Coronary artery (tissue), 2 donors: Measurements from ENCODE around the gene ICA1.
"Not testable (repeated sequence)": the region's sequence is repeated elsewhere in the genome, so short reads cannot be mapped to it uniquely, and the experiment has no call there.

Source experiments
- DNase-seq: peaks from one replicate; pipeline ENCODE4 v3.0.0-alpha.2; 2017; ENCODE audit warnings: low spot score
- H3K27ac ChIP-seq, 2 donors: fragments of 200-600 bp; sonication (generic); one replicate each; pipeline ENCODE4 v1.5.1; 2016 to 2019
- H3K4me3 ChIP-seq: fragments of 200-600 bp; sonication (generic); 2 replicates; pipeline ENCODE4 v1.5.1; 2016; ENCODE audit warnings: mild to moderate bottlenecking, moderate library complexity
- TF ChIP-seq, protein P1 (sequence below): fragments of 200-600 bp; sonication (generic); IDR thresholded peaks from one replicate; pipeline ENCODE4 v1.5.1; 2019; ENCODE audit warnings: antibody characterized with exemption

The ICA1 gene

DNA sequence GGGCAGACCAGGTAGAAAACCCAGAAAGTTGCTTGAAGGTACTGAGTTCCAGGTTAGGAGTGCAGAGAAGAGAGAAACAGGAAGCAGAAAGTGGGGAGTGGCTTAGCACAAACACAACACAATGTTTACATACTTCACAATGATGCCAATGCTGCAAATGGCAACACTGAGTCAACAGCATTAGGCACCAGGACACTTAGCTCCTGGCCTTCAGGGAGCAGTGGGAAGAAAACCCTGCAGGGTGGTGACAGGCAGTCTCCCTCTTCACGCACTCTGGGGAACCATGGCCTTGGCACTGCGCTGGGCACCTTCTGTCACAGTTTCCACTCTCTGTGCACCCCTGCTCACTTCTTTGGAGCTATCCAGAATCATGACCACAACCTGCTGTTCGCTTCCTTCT, 7.3 kb downstream of the ICA1 start:
- H3K4me3 ChIP-seq, result no peak overlapping the region
- H3K27ac ChIP-seq, result no peak overlapping the region
- DNase-seq, result no peak
- TF ChIP-seq, protein P1, sequence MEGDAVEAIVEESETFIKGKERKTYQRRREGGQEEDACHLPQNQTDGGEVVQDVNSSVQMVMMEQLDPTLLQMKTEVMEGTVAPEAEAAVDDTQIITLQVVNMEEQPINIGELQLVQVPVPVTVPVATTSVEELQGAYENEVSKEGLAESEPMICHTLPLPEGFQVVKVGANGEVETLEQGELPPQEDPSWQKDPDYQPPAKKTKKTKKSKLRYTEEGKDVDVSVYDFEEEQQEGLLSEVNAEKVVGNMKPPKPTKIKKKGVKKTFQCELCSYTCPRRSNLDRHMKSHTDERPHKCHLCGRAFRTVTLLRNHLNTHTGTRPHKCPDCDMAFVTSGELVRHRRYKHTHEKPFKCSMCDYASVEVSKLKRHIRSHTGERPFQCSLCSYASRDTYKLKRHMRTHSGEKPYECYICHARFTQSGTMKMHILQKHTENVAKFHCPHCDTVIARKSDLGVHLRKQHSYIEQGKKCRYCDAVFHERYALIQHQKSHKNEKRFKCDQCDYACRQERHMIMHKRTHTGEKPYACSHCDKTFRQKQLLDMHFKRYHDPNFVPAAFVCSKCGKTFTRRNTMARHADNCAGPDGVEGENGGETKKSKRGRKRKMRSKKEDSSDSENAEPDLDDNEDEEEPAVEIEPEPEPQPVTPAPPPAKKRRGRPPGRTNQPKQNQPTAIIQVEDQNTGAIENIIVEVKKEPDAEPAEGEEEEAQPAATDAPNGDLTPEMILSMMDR, result no peak

DNA sequence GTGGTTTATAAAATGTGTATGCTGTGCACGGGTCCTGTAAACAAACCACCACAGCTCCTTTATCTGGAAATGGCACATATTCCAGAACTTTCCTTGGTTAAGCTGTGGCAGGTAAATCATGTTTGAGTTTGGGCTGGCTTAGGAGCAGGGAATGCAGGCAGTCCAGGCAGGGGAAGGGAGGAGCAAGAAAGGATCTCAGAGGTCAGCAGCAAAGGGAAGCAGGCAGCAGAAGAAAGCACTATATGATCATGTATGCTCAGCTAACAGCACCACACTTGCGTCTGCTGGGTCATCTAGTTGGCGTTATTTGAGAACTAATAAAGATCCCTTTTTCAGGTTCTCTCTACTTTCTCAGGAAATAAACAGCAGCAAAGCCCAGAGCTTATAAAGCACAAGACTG, 7.8 kb downstream of the ICA1 start:
- H3K27ac ChIP-seq, result no peak overlapping the region
- TF ChIP-seq, protein P1, result no peak
- H3K4me3 ChIP-seq, result no peak overlapping the region
- no peak for DNase-seq

DNA sequence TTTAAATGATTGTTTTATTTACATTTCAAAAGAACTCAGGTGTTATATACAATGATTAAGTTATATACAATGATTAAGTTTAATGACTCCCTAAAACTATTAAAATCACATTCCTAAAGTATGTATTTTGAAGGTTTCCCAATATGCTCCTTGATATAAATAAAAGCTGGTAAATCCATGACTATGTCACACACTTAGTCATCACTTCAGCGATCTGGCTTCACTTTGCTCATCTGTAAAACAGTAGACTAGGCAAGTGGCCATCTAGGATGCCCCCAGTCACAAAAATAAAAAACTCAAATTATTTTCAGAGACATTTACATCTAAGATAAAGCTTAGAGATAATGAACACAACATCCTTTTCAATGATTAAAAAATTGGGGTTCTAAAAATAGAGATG, 10.8 kb downstream of the ICA1 start:
- H3K4me3 ChIP-seq, result no peak overlapping the region
- TF ChIP-seq, protein P1, result no peak

DNA sequence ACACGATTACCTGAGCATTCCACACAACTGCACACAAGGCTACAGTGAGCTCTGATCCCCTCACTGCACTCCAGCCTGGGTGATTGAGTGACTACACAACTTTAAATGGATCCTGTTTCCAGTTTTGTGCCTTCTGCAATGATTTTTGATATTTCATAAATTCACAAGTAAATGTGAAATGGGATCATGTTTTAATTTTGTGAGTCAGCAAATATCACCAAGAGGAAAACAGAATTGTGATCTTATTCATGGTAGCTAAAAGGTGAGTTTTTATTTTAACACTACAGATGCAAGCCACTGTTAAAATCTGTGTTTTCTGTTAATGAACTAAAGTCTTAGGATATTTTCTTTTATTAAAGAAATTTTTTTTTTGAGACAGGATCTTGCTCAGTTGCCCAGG, 11.4 kb downstream of the ICA1 start:
- no peak overlapping the region for H3K4me3 ChIP-seq
- DNase-seq, result no peak
- no peak overlapping the region for H3K27ac ChIP-seq
- TF ChIP-seq, protein P1, result no peak

More for the DNA sequence above, 10.8 kb downstream of the ICA1 start:
- no peak overlapping the region for H3K27ac ChIP-seq
- DNase-seq, result no peak

DNA sequence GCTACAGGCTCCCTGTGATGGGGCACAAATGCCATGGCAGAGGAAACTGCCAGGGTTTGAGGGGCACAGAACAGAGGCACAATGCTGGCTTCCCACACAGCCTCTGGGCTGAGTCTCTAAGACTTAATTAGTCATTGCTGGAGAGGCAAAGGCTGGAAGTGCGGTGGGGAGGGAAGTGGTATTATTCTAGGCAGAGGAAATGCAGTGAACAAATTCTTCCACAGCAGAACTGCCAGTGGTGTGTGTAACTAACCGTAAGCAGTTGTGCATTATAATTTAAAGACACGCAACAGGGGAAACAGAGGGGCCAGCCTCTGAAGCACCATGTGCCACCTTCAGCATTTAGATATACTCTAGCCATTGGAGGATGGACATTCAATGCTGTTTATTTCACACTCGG, 12.8 kb downstream of the ICA1 start:
- Histone ChIP-seq H3K27ac (no peak overlapping the region), H3K4me3 (no peak overlapping the region)
- TF ChIP-seq, protein P1, result no peak
- no peak for DNase-seq

DNA sequence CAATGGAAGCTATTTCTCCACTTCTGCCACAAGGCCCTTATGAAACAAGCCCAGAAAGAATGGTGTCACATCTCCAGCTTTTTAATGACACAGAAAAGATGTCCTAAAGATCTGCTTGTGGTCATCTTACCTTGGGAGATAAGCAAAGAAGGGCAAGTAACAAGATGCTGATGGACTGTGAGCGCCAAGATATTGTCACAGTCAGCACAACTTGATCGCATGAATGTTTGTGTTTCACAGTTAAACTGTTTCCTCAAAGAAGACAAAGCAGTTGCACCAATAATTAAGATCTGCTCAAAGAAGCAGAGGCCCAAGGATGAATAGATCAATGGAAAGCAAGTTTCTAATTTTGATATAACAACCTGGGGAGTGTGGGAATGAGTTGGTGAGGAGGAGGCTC, 15.9 kb downstream of the ICA1 start:
- Histone ChIP-seq H3K27ac (no peak overlapping the region), H3K4me3 (no peak overlapping the region)
- TF ChIP-seq, protein P1, result no peak
- DNase-seq, result no peak

DNA sequence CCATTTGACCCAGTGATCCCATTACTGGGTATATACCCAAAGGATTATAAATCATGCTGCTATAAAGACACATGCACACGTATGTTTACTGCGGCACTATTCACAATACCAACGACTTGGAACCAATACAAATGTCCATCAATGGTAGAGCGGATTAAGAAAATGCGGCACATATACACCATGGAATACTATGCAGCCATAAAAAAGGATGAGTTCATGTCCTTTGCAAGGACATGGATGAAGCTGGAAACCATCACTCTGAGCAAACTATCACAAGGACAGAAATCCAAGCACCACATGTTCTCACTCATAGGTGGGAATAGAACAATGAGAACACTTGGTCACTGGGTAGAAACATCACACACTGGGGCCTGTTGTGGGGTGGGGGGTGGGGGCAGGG, 16.9 kb downstream of the ICA1 start:
- not testable (repeated sequence) for DNase-seq, H3K4me3 ChIP-seq, H3K27ac ChIP-seq

DNA sequence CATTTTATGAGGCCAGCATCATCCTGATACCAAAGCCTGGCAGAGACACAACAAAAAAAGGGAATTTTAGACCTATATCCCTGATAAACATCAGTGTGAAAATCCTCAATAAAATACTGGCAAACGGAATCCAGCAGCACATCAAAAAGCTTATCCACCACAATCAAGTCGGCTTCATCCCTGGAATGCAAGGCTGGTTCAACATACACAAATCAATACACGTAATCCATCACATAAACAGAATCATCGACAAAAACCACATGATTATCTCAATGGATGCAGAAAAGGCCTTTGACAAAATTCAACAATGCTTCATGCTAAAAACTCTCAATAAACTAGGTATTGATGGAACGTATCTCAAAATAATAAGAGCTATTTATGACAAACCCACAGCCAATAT, 18.9 kb downstream of the ICA1 start:
- H3K27ac ChIP-seq, H3K4me3 ChIP-seq, DNase-seq: not testable (repeated sequence)

DNA sequence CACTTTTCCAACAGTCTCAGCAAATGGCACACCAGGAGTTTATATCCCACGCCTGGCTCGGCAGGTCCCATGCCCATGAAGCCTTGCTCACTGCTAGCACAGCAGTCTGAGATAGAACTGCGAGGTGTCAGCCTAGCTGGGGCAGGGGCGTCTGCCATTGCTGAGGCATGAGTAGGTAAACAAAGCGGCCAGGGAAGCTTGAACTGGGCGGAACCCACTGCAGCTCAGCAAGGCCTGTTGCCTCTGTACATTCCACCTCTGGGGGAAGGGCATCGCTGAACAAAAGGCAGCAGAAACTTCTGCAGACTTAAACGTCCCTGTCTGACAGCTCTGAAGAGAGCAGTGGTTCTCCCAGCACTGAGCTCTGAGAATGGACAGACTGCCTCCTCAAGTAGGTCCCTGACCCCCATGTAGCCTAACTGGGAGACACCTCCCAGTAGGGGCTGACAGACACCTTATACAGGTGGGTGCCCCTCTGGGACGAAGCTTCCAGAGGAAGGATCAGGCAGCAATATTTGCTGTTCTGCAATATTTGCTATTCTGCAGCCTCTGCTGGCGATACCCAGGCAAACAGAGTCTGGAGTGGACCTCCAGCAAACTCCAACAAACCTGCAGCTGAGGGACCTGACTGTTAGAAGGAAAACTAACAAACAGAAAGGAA, 22.1 kb downstream of the ICA1 start:
- H3K4me3 ChIP-seq, DNase-seq, H3K27ac ChIP-seq: not testable (repeated sequence)
